ENCODE data around the gene CRADD.

The CRADD gene

DNA sequence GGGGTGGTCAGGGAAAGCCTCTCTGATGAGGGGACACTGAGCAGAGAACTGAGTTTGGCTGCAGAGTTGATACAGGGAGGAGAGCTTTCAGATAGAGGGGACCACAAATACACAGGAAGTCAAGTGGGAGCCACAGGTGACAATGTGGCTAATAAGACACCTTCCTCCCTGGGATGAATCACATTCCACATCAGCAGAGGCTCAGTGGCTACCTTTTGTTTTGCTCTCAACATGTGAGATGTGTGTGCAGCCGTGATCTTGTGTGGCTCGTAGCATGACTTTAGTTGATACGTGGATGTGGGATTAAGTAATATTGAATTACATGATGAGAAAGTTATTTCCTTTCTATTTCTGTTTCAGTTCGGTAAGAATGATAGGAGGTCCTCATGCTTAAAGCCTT is 7.5 kb downstream of the CRADD start:
- CTCF ChIA-PET: no interaction called here
- POLR2A ChIA-PET (ENCODE audit: low non-redundant PET): no interaction called here
- DNase-seq (ENCODE audit: low spot score): no peak
- H3K27ac ChIP-seq: no peak overlapping the region
- TF ChIP-seq, protein P1, sequence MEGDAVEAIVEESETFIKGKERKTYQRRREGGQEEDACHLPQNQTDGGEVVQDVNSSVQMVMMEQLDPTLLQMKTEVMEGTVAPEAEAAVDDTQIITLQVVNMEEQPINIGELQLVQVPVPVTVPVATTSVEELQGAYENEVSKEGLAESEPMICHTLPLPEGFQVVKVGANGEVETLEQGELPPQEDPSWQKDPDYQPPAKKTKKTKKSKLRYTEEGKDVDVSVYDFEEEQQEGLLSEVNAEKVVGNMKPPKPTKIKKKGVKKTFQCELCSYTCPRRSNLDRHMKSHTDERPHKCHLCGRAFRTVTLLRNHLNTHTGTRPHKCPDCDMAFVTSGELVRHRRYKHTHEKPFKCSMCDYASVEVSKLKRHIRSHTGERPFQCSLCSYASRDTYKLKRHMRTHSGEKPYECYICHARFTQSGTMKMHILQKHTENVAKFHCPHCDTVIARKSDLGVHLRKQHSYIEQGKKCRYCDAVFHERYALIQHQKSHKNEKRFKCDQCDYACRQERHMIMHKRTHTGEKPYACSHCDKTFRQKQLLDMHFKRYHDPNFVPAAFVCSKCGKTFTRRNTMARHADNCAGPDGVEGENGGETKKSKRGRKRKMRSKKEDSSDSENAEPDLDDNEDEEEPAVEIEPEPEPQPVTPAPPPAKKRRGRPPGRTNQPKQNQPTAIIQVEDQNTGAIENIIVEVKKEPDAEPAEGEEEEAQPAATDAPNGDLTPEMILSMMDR (conservative IDR thresholded peaks at IDR 0.05; ENCODE audit: low read depth): no peak

DNA sequence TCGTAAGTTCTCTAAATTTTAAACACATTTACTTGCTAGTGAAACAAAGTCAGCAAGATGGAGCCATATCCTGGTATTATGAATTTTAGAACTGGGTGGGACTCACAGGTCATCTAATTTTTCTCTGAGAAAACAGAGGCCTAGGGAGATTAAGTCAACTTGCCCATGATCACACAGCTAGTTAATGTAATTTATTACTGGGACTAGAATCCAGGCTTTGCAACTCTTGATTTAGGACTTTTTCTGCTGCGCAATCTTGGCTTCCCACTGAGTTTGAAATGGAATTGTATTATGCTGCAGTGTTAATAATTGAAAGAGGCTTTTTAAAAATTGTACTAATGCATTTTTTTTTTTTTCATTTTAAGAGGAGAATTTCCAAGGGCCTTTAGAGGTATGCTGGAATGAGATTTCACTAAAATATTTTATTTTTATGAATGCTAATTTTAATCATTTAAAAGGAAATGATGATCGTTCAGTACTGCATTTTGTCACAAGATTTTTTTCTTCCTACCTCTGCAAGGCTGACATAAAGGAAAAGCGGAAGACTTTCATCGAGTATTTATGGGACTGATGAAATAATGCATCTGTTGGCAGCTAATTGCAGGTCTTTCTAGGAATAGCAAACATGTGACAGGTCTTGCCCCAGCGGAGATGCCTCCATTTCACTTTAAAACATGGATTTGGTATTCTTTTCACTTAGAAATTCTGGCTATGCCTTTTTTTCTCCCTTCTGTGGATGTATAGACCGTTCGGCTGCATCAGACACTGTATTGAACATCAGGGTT is 9.6 kb downstream of the CRADD start:
- CTCF ChIA-PET: interaction anchor here (0.6 to 0.9 kb wide), 2 partner anchors 115 to 124 kb away, joined by 4 to 5 read pairs; no protein-coding TSS in a partner anchor
- H3K27ac ChIP-seq: no peak overlapping the region
- POLR2A ChIA-PET (ENCODE audit: low non-redundant PET): no interaction called here
- no peak for DNase-seq (ENCODE audit: low spot score)
- TF ChIP-seq, protein P1 (conservative IDR thresholded peaks at IDR 0.05; ENCODE audit: low read depth): no peak

DNA sequence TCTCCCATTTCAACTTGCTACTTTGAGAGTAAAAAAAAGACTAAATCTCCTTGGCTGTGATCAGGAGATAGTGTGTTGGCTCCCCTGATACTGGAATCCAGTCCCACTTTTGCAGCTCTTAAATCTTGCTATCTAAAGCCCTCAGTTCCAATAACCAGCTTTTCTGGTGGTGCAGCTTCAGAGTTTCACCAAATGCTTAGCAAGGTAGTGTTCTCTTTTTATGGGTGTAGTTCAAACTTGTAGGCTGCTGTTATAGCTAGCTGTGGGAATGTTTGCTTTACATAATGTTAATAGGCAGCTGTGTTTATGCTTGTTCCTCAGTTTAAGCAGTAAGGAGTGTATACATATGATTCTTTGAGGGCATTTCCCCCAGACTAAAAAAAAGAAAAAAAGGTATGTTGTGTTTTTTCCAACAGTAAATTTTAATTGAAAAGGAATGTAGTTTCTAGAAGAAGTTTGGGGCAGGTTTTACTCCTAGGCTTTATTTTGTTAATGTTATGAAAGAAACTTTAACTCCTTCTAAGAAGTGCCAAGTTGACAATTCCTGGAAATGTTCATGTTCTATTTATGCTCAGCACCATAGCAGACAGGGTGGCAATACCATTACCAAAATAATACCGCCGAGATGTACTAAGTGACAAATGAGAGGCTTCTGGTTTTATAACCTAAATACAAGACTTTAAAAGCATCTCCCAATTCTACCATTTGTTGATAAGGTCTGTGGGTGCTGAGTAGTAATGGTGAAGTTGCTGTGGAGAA is 12.1 kb downstream of the CRADD start:
- ChIA-PET POLR2A (ENCODE audit: low non-redundant PET) (interaction anchor here (0.6 kb wide), 1 partner anchor 933 kb away, joined by 4 read pairs; no protein-coding TSS in a partner anchor), CTCF (no interaction called here)
- DNase-seq (ENCODE audit: low spot score): no peak
- H3K27ac ChIP-seq: no peak overlapping the region
- TF ChIP-seq, protein P1 (conservative IDR thresholded peaks at IDR 0.05; ENCODE audit: low read depth): no peak

DNA sequence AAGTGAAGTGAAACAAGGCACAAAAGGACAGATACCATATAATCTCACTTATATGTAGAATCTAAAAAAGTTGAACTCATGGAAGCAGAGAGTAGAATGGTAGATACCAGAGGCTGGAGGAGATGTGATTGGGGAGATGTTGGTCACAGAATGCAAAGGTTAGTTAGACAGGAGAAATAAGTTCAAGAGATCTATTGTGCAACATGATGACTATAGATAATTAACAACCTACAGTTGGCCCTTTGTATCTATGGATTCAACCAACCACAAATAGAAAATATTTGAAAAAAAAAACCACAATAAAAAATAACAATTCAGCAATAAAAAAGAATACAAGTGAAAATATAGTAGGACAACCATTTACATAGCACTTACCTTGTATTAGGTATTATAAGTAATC is 19.3 kb downstream of the CRADD start:
- ChIA-PET CTCF (no interaction called here), POLR2A (ENCODE audit: low non-redundant PET) (no interaction called here)
- TF ChIP-seq, protein P1 (conservative IDR thresholded peaks at IDR 0.05; ENCODE audit: low read depth): no peak

DNA sequence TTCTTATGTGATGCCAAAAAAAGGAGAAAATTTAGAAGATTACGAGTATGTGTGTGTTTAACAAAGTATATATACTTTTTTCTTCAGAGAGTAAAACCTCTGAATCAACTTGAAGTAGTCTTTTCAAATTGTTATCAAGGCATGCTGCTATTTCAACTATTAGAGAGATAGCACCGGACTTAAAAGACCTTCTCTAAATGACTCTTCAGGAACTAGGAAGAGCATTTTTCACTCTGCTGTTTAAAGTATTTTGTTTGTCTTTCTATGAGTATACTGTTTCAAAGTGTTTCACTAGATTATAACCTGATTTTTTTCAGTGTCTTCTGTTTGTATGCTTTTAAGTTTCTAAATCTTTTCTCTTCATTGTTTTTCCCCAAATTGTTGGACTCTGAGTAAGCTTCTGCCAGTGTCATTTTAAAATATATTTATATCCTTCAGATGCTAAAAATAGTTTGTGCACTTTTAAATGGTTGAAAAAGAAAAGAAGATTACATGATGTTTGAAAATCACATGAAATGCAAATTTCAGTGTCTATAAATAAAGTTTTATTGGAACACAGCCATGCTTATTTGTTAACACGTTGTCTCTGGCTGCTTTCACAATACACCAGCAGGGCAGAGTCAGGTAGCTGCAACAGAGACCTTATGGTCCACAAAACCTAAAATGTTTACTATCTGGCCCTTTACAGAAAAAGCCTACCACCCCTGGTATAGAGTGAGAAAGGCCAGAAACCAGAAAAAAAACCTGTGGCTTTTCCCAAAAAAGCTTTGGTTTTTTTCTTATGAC is 21.3 kb downstream of the CRADD start:
- ChIA-PET CTCF (interaction anchor here (0.5 to 0.7 kb wide), 3 partner anchors 65 to 354 kb away, joined by 3 to 4 read pairs (median 3); no protein-coding TSS in a partner anchor), POLR2A (ENCODE audit: low non-redundant PET) (no interaction called here)
- no peak for DNase-seq (ENCODE audit: low spot score)
- TF ChIP-seq, protein P1 (conservative IDR thresholded peaks at IDR 0.05; ENCODE audit: low read depth): no peak
- H3K27ac ChIP-seq: no peak overlapping the region

More for the DNA sequence above, 19.3 kb downstream of the CRADD start:
- H3K27ac ChIP-seq: no peak overlapping the region
- DNase-seq (ENCODE audit: low spot score): no peak
